Measurements from ENCODE around the gene TRIM42. TPM values are rescaled to one million over a fixed set of nuclear protein-coding genes. Genes with fewer than 3 reads are reported as not detected.

Gene TRIM42
- total RNA-seq (not detected), polyA plus RNA-seq (not detected)

- Histone ChIP-seq H3K27ac (ENCODE audit: low read depth) (no peak within 1 kb of the TSS), H3K36me3 (ENCODE audit: insufficient read depth) (no peaks in the 10 kb centered on the region), H3K4me3 (ENCODE audit: low read depth, low read length) (no peak within 1 kb of the TSS), H3K4me1 (ENCODE audit: insufficient read depth) (no peaks in the 10 kb centered on the region)
- WGBS: 74% methylated on average over 2 of the region's 2 CpGs
- DNase-seq (ENCODE audit: extremely low spot score): no peak
Measured at GRCh38 chr3:140677764-140678163, at the start of gene TRIM42. TRIM42 (plus strand) TSS chr3:140678064; CDS start chr3:140678230, 166 bp downstream.

GRCh38 chr3:140628606-140629005 is 49.3 kb upstream of the TRIM42 start:
- H3K4me1 ChIP-seq (ENCODE audit: insufficient read depth): no peaks in the 10 kb centered on the region
- no peaks in the 10 kb centered on the region for H3K36me3 ChIP-seq (ENCODE audit: insufficient read depth)
- 61% methylated on average over 4 of the region's 4 CpGs for WGBS
- no peak overlapping the region for H3K27ac ChIP-seq (ENCODE audit: low read depth)
- H3K4me3 ChIP-seq (ENCODE audit: low read depth, low read length): no peak overlapping the region
- no peak for DNase-seq (ENCODE audit: extremely low spot score)

- Histone ChIP-seq H3K36me3 (ENCODE audit: insufficient read depth) (no peaks in the 10 kb centered on the region), H3K4me1 (ENCODE audit: insufficient read depth) (no peaks in the 10 kb centered on the region), H3K4me3 (ENCODE audit: low read depth, low read length) (no peak overlapping the region), H3K27ac (ENCODE audit: low read depth) (no peak overlapping the region)
- DNase-seq (ENCODE audit: extremely low spot score): peak; percentile 3
- WGBS: 78% methylated on average over 3 of the region's 3 CpGs
Measured at GRCh38 chr3:140629357-140630137, 48.3 kb upstream of the TRIM42 start.

- DNase-seq (ENCODE audit: extremely low spot score): no peak
- no peaks in the 10 kb centered on the region for H3K4me1 ChIP-seq (ENCODE audit: insufficient read depth)
- 73% methylated on average over 5 of the region's 5 CpGs for WGBS
- H3K27ac ChIP-seq (ENCODE audit: low read depth): no peak overlapping the region
- H3K4me3 ChIP-seq (ENCODE audit: low read depth, low read length): no peak overlapping the region
- no peaks in the 10 kb centered on the region for H3K36me3 ChIP-seq (ENCODE audit: insufficient read depth)
Measured at GRCh38 chr3:140630366-140630765, 47.5 kb upstream of the TRIM42 start.

GRCh38 chr3:140630866-140631265 is 47.0 kb upstream of the TRIM42 start:
- no peaks in the 10 kb centered on the region for H3K4me1 ChIP-seq (ENCODE audit: insufficient read depth)
- no peak overlapping the region for H3K27ac ChIP-seq (ENCODE audit: low read depth)
- no peaks in the 10 kb centered on the region for H3K36me3 ChIP-seq (ENCODE audit: insufficient read depth)
- no peak for DNase-seq (ENCODE audit: extremely low spot score)
- H3K4me3 ChIP-seq (ENCODE audit: low read depth, low read length): no peak overlapping the region

- no peak overlapping the region for H3K4me3 ChIP-seq (ENCODE audit: low read depth, low read length)
- 77% methylated on average over 5 of the region's 5 CpGs for WGBS
Measured at GRCh38 chr3:140635276-140635675, 42.6 kb upstream of the TRIM42 start.

GRCh38 chr3:140636406-140637138 is 41.3 kb upstream of the TRIM42 start:
- Histone ChIP-seq H3K4me3 (ENCODE audit: low read depth, low read length) (no peak overlapping the region), H3K27ac (ENCODE audit: low read depth) (no peak overlapping the region), H3K36me3 (ENCODE audit: insufficient read depth) (no peaks in the 10 kb centered on the region), H3K4me1 (ENCODE audit: insufficient read depth) (no peaks in the 10 kb centered on the region)
- no peak for DNase-seq (ENCODE audit: extremely low spot score)
- 61% methylated on average over 6 of the region's 6 CpGs for WGBS

More at GRCh38 chr3:140635276-140635675, 42.6 kb upstream of the TRIM42 start:
- Histone ChIP-seq H3K27ac (ENCODE audit: low read depth) (no peak overlapping the region), H3K36me3 (ENCODE audit: insufficient read depth) (no peaks in the 10 kb centered on the region), H3K4me1 (ENCODE audit: insufficient read depth) (no peaks in the 10 kb centered on the region)
- no peak for DNase-seq (ENCODE audit: extremely low spot score)

- Histone ChIP-seq H3K36me3 (ENCODE audit: insufficient read depth) (no peaks in the 10 kb centered on the region), H3K4me3 (ENCODE audit: low read depth, low read length) (no peak overlapping the region), H3K4me1 (ENCODE audit: insufficient read depth) (no peaks in the 10 kb centered on the region), H3K27ac (ENCODE audit: low read depth) (no peak overlapping the region)
- 92% methylated on average over 23 of the region's 23 CpGs for WGBS
- DNase-seq (ENCODE audit: extremely low spot score): no peak
Measured at GRCh38 chr3:140651287-140651686, 26.6 kb upstream of the TRIM42 start.

GRCh38 chr3:140655678-140656077 is 22.2 kb upstream of the TRIM42 start:
- Histone ChIP-seq H3K4me3 (ENCODE audit: low read depth, low read length) (no peak overlapping the region), H3K4me1 (ENCODE audit: insufficient read depth) (no peaks in the 10 kb centered on the region), H3K27ac (ENCODE audit: low read depth) (no peak overlapping the region), H3K36me3 (ENCODE audit: insufficient read depth) (no peaks in the 10 kb centered on the region)
- no peak for DNase-seq (ENCODE audit: extremely low spot score)
- 83% methylated on average over 1 of the region's 1 CpG for WGBS

GRCh38 chr3:140664111-140664510 is 13.8 kb upstream of the TRIM42 start:
- no peak overlapping the region for H3K27ac ChIP-seq (ENCODE audit: low read depth)
- WGBS: 36% methylated on average over 5 of the region's 5 CpGs
- H3K36me3 ChIP-seq (ENCODE audit: insufficient read depth): no peaks in the 10 kb centered on the region
- H3K4me1 ChIP-seq (ENCODE audit: insufficient read depth): no peaks in the 10 kb centered on the region
- H3K4me3 ChIP-seq (ENCODE audit: low read depth, low read length): no peak overlapping the region
- DNase-seq (ENCODE audit: extremely low spot score): no peak

GRCh38 chr3:140682586-140682985 is 4.7 kb downstream of the TRIM42 start:
- H3K27ac ChIP-seq (ENCODE audit: low read depth): no peak overlapping the region
- no peak for DNase-seq (ENCODE audit: extremely low spot score)
- H3K4me3 ChIP-seq (ENCODE audit: low read depth, low read length): no peak overlapping the region
- H3K4me1 ChIP-seq (ENCODE audit: insufficient read depth): no peaks in the 10 kb centered on the region
- no peaks in the 10 kb centered on the region for H3K36me3 ChIP-seq (ENCODE audit: insufficient read depth)
- WGBS: 96% methylated on average over 27 of the region's 27 CpGs

- WGBS: 81% methylated on average over 2 of the region's 2 CpGs
Measured at GRCh38 chr3:140686128-140686527, 8.3 kb downstream of the TRIM42 start.

GRCh38 chr3:140686948-140687347 is 9.1 kb downstream of the TRIM42 start:
- no peak for DNase-seq (ENCODE audit: extremely low spot score)
- Histone ChIP-seq H3K4me3 (ENCODE audit: low read depth, low read length) (no peak overlapping the region), H3K4me1 (ENCODE audit: insufficient read depth) (no peaks in the 10 kb centered on the region), H3K27ac (ENCODE audit: low read depth) (no peak overlapping the region), H3K36me3 (ENCODE audit: insufficient read depth) (no peaks in the 10 kb centered on the region)
- WGBS: 94% methylated on average over 2 of the region's 2 CpGs

More at GRCh38 chr3:140686128-140686527, 8.3 kb downstream of the TRIM42 start:
- Histone ChIP-seq H3K4me3 (ENCODE audit: low read depth, low read length) (no peak overlapping the region), H3K4me1 (ENCODE audit: insufficient read depth) (no peaks in the 10 kb centered on the region), H3K27ac (ENCODE audit: low read depth) (no peak overlapping the region), H3K36me3 (ENCODE audit: insufficient read depth) (no peaks in the 10 kb centered on the region)
- no peak for DNase-seq (ENCODE audit: extremely low spot score)
